Right renal cortex interstitium (tissue), 3 donors: ENCODE measurements around the gene RAB5IF. TPM values are rescaled to one million over a fixed set of nuclear protein-coding genes. Genes with fewer than 3 reads are reported as not detected.
"Not testable (repeated sequence)": the region's sequence is repeated elsewhere in the genome, so short reads cannot be mapped to it uniquely, and the experiment has no call there.

Source experiments
- DNase-seq, 3 donors: peaks; one replicate each; pipeline ENCODE4 v3.0.0-alpha.2; 2013; ENCODE audit warnings: low read depth in 3 of 3, low spot score in 2 of 3
- polyA plus RNA-seq, 3 donors: library from polyadenylated mRNA; unstranded; fragments of 120-200 nt; gene quantifications; one replicate each; pipeline ENCODE4 v1.2.1, GENCODE V29; 2013; ENCODE audit not compliant: insufficient read length in 3 of 3

The RAB5IF gene
- polyA plus RNA-seq, 3 donors: 62.1 to 75.2 (median 70.2) TPM

- no peak for DNase-seq
Observed at GRCh38 chr20:36628076-36628475, 22.5 kb downstream of the RAB5IF start.

- DNase-seq: no peak
Observed at GRCh38 chr20:36629719-36630681, 24.4 kb downstream of the RAB5IF start.

- DNase-seq: no peak
Observed at GRCh38 chr20:36631646-36632045, 26.1 kb downstream of the RAB5IF start.

GRCh38 chr20:36632147-36632486 lies 26.5 kb downstream of the RAB5IF start:
- DNase-seq: no peak

- no peak for DNase-seq
Observed at GRCh38 chr20:36632487-36633284, 27.1 kb downstream of the RAB5IF start.

GRCh38 chr20:36633285-36633772 lies 27.8 kb downstream of the RAB5IF start:
- no peak for DNase-seq

- DNase-seq: no peak
Observed at GRCh38 chr20:36634342-36634741, 28.8 kb downstream of the RAB5IF start.

- not testable (repeated sequence) for DNase-seq
Observed at GRCh38 chr20:36638876-36639400, 33.4 kb downstream of the RAB5IF start.

GRCh38 chr20:36641506-36641843 lies 35.9 kb downstream of the RAB5IF start:
- DNase-seq: no peak

- DNase-seq: no peak
Observed at GRCh38 chr20:36642136-36642535, 36.6 kb downstream of the RAB5IF start.

GRCh38 chr20:36644032-36644705 lies 38.6 kb downstream of the RAB5IF start:
- no peak for DNase-seq

- DNase-seq: no peak
Observed at GRCh38 chr20:36644706-36645095, 39.1 kb downstream of the RAB5IF start.

- no peak for DNase-seq
Observed at GRCh38 chr20:36645353-36645752, 39.8 kb downstream of the RAB5IF start.

GRCh38 chr20:36645998-36646397 lies 40.4 kb downstream of the RAB5IF start, which contains the start of gene SLA2:
Gene SLA2, minus strand, starts transcription at chr20:36646196. Its CDS starts 4,861 bp downstream, at chr20:36641335.
- DNase-seq: no peak

- DNase-seq: no peak
Observed at GRCh38 chr20:36646678-36647077, 41.1 kb downstream of the RAB5IF start.

GRCh38 chr20:36647196-36648121 lies 41.9 kb downstream of the RAB5IF start:
- no peak for DNase-seq

- DNase-seq: no peak
Observed at GRCh38 chr20:36653456-36653855, 47.9 kb downstream of the RAB5IF start.

GRCh38 chr20:36654506-36654905 lies 48.9 kb downstream of the RAB5IF start:
- no peak for DNase-seq

- DNase-seq: no peak
Observed at GRCh38 chr20:36655004-36655403, 49.4 kb downstream of the RAB5IF start.

GRCh38 chr20:36656733-36657132 lies 51.2 kb downstream of the RAB5IF start:
- no peak for DNase-seq
